Uterus (tissue), 2 donors: ENCODE data around the gene MEF2B.

Source experiments
- CTCF ChIP-seq, 4 experiments: fragments of 200-600 bp in 2 of 4; fragments of 450-650 bp in 2 of 4; sonication (generic) in 2 of 4; IDR thresholded peaks; one replicate each; pipeline ENCODE4 v1.5.1; 2016 to 2019; ENCODE audit warnings: antibody characterized with exemption in 4 of 4, mild to moderate bottlenecking in 2 of 4, moderate library complexity in 1 of 4
- POLR2A ChIP-seq, 2 donors: fragments of 450-650 bp; IDR thresholded peaks; one replicate each; pipeline ENCODE4 v1.6.1; 2016; ENCODE audit warnings: antibody characterized with exemption in 2 of 2, mild to moderate bottlenecking in 1 of 2, moderate library complexity in 1 of 2

- no peak for TF ChIP-seq CTCF (IDR thresholded peaks at IDR 0.05)
- TF ChIP-seq POLR2A (IDR thresholded peaks at IDR 0.05), result no peak
Observed at GRCh38 chr19:19191768-19192077, 21.7 kb upstream of the MEF2B start.
